Neuronal stem cell (in vitro differentiated cells): ENCODE data around the gene MATR3.

ENCODE experiments used
- DNase-seq: peaks from one replicate; pipeline ENCODE4 v3.0.0-alpha.2; 2013; ENCODE audit warnings: low spot score
- H2AFZ ChIP-seq: one replicate; pipeline ENCODE4 v1.6.1; 2013; ENCODE audit warnings: mild to moderate bottlenecking, low read length, inconsistent platforms
- H2AK5ac ChIP-seq: 2 replicates; pipeline ENCODE4 v1.6.1; 2013; ENCODE audit warnings: low read depth, mild to moderate bottlenecking, inconsistent platforms, low read length, moderate library complexity, mixed read lengths
- H2BK120ac ChIP-seq: 2 replicates; pipeline ENCODE4 v1.6.1; 2013; ENCODE audit warnings: low read depth, mild to moderate bottlenecking, inconsistent platforms, low read length, moderate library complexity, mixed read lengths
- H2BK12ac ChIP-seq: one replicate; pipeline ENCODE4 v1.6.1; 2013; ENCODE audit warnings: low read length, inconsistent platforms
- H2BK15ac ChIP-seq: 2 replicates; pipeline ENCODE4 v1.6.1; 2013; ENCODE audit warnings: mild to moderate bottlenecking, low read length, inconsistent platforms, mixed read lengths
- H2BK5ac ChIP-seq: one replicate; pipeline ENCODE4 v1.6.1; 2013; ENCODE audit warnings: inconsistent platforms, mild to moderate bottlenecking, low read length, moderate library complexity
- H3K14ac ChIP-seq: one replicate; pipeline ENCODE4 v1.6.1; 2013; ENCODE audit warnings: low read length, inconsistent platforms
- H3K18ac ChIP-seq: 2 replicates; pipeline ENCODE4 v1.6.1; 2013; ENCODE audit warnings: low read length, inconsistent platforms
- H3K23ac ChIP-seq: 2 replicates; pipeline ENCODE4 v1.6.1; 2013; ENCODE audit warnings: low read depth, mild to moderate bottlenecking, mixed read lengths, low read length, inconsistent platforms; ENCODE audit not compliant: poor library complexity
- H3K27ac ChIP-seq: replicated peaks from 3 replicates; pipeline ENCODE4 v1.5.1; 2013; ENCODE audit warnings: low read length, inconsistent platforms
- H3K27me3 ChIP-seq, 3 experiments: 2 replicates each; pipeline ENCODE4 v1.6.1; 2013; ENCODE audit warnings: low read length in 3 of 3, mild to moderate bottlenecking in 2 of 3, inconsistent platforms in 1 of 3, low read depth in 1 of 3, mixed read lengths in 1 of 3, moderate library complexity in 1 of 3; ENCODE audit not compliant: control insufficient read depth in 3 of 3, insufficient read depth in 3 of 3
- H3K36me3 ChIP-seq, 2 donors: replicated peaks in 1 of 2; 2 replicates each; pipeline ENCODE4 v1.6.1; 2013; ENCODE audit warnings: low read length in 2 of 2; ENCODE audit not compliant: control insufficient read depth in 2 of 2, insufficient read depth in 2 of 2
- H3K4ac ChIP-seq: 2 replicates; pipeline ENCODE4 v1.6.1; 2013; ENCODE audit warnings: inconsistent platforms, mild to moderate bottlenecking, low read length, moderate library complexity
- H3K4me1 ChIP-seq, 2 donors: 1 replicate in 1 of 2; 2 replicates in 1 of 2; pipeline ENCODE4 v1.6.1; 2013; ENCODE audit warnings: low read length in 2 of 2, low read depth in 1 of 2; ENCODE audit not compliant: control insufficient read depth in 2 of 2, insufficient read depth in 1 of 2
- H3K4me2 ChIP-seq: one replicate; pipeline ENCODE4 v1.6.1; 2013; ENCODE audit warnings: mild to moderate bottlenecking, low read length, inconsistent platforms; ENCODE audit not compliant: insufficient read depth, poor library complexity, severe bottlenecking
- H3K4me3 ChIP-seq, 2 donors: 2 replicates each; pipeline ENCODE4 v1.5.1; 2013; ENCODE audit warnings: low read length in 2 of 2, mild to moderate bottlenecking in 2 of 2, inconsistent platforms in 1 of 2, moderate library complexity in 1 of 2
- H3K79me1 ChIP-seq: one replicate; pipeline ENCODE4 v1.6.1; 2013; ENCODE audit warnings: low read depth, mild to moderate bottlenecking, inconsistent platforms, low read length, moderate library complexity
- H3K9ac ChIP-seq: one replicate; pipeline ENCODE4 v1.6.1; 2013; ENCODE audit warnings: mild to moderate bottlenecking, low read depth, low read length, inconsistent platforms; ENCODE audit not compliant: poor library complexity
- H3K9me3 ChIP-seq, 2 donors: replicated peaks in 1 of 2; 2 replicates each; pipeline versions ENCODE3 to v1.6.1; 2013; ENCODE audit warnings: low read length in 2 of 2, mild to moderate bottlenecking in 2 of 2, inconsistent platforms in 1 of 2, low read depth in 1 of 2, mixed read lengths in 1 of 2, moderate library complexity in 1 of 2; ENCODE audit not compliant: control insufficient read depth in 2 of 2, insufficient read depth in 1 of 2
- H4K8ac ChIP-seq: one replicate; pipeline ENCODE4 v1.6.1; 2013; ENCODE audit warnings: low read depth, mild to moderate bottlenecking, inconsistent platforms, low read length, moderate library complexity
- H4K91ac ChIP-seq: one replicate; pipeline ENCODE4 v1.6.1; 2013; ENCODE audit warnings: low read length, low read depth, mild to moderate bottlenecking, inconsistent platforms; ENCODE audit not compliant: poor library complexity
- WGBS, 2 donors: extraction: QIAGEN DNeasy Blood & Tissue Kit; methylation state at CpG; one replicate each; pipeline ENCODE4 v1.1.7; 2013; ENCODE audit warnings: missing lambda C conversion rate in 2 of 2, mixed read lengths in 1 of 2; ENCODE audit not compliant: insufficient read length in 2 of 2, insufficient replicate concordance in 1 of 2; ENCODE audit errors: extremely low coverage in 2 of 2; 5-methylcytosine and 5-hydroxymethylcytosine counted together

MATR3 gene

DNA sequence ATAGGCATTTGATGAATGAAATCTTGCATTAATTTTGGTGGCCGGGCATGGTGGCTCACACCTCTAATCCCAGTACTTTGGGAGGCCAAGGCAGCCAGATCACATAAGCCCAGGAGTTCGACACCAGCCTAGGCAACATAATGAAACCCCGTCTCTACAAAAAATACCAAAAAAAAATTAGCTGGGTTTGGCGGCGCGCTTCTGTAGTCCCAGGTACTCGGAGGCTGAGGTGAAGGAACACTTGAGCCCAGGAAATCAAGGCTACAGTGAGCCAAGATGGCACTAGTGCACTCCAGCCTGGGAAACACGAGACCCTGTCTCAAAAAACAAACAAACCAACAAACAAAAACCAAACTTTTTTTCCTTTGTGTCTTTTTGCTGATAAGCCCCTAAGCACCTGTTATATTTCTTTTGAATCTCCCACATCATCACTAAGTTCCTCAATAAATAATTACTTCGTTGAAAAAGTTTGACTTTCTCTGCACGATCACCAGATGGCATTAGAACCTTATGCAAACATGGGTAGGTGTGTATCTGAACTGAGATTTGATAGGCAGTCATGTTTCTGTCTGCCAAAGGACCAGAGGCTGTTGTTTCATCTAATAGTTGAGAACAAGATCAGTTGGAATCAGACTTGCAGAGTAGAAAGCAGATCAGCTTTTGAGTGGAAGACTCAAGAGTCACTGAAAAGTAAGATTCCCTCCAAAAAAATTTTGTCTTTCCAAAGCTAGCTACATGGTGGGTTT lies 5.5 kb upstream of the MATR3 start:
- no CpG with 5 or more reads among the region's 10 CpGs for WGBS, 2 donors
- Histone ChIP-seq H3K9me3 (no peaks in the 10 kb centered on the region), H2BK12ac (no peak overlapping the region), H2BK120ac (no peak overlapping the region), H4K91ac (no peak overlapping the region), H3K27ac (no peak overlapping the region), H2AK5ac (no peak overlapping the region), H3K14ac (no peak overlapping the region), H2BK5ac (no peak overlapping the region), H2BK15ac (no peak overlapping the region), H3K27me3 (no peaks in the 10 kb centered on the region), H3K4ac (no peak overlapping the region), H3K4me1 (no peaks in the 10 kb centered on the region), H3K23ac (no peak overlapping the region), H2AFZ (no peak overlapping the region), H3K4me3 (no peak overlapping the region), H3K18ac (no peak overlapping the region), H3K79me1 (peaks cover 2% of the 10 kb centered on the region), H3K36me3 (peaks cover 16 to 40% of the 10 kb centered on the region in 2 donors), H4K8ac (peak overlapping the region; percentile 43), H3K4me2 (no peak overlapping the region), H3K9ac (no peak overlapping the region)
- DNase-seq = no peak

DNA sequence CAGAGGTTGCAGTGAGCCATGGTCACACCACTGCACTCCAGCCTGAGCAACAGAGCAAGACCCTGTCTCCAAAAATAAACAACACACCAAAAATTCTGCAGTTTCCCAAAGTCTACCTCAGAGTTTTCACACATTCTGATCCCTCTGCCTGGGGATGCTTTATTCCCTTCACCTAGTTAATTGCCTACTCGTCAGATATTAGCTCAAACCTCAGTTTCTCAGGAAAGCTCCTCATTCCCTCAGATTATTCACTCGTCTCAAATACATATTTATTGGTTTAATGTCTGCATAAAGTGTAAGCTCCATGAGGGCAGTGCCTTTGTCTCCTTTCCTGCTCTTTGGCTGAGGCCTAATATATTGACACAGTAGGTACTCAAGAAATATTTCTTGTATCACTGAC lies 2.5 kb upstream of the MATR3 start:
- peaks cover 0 to under 1% of the 10 kb centered on the region in 2 donors for H3K4me1 ChIP-seq
- H2BK15ac ChIP-seq = no peak overlapping the region
- peaks cover 3 to 22% of the 10 kb centered on the region in 2 donors for H3K36me3 ChIP-seq
- no peak overlapping the region for H3K18ac ChIP-seq
- no peak overlapping the region for H3K4me2 ChIP-seq
- no peak overlapping the region for H2AFZ ChIP-seq
- H3K23ac ChIP-seq = no peak overlapping the region
- H4K8ac ChIP-seq = no peak overlapping the region
- H3K4me3 ChIP-seq = no peak overlapping the region
- H3K9me3 ChIP-seq = no peaks in the 10 kb centered on the region
- no peak overlapping the region for H3K14ac ChIP-seq
- no peak overlapping the region for H2BK5ac ChIP-seq
- H3K9ac ChIP-seq = no peak overlapping the region
- no peak overlapping the region for H3K27ac ChIP-seq
- peaks cover 2% of the 10 kb centered on the region for H3K79me1 ChIP-seq
- WGBS, 2 donors = no CpG with 5 or more reads among the region's 2 CpGs
- no peak overlapping the region for H2BK120ac ChIP-seq
- no peak overlapping the region for H3K4ac ChIP-seq
- no peak overlapping the region for H2AK5ac ChIP-seq
- no peaks in the 10 kb centered on the region for H3K27me3 ChIP-seq
- DNase-seq = no peak
- H2BK12ac ChIP-seq = no peak overlapping the region
- H4K91ac ChIP-seq = no peak overlapping the region

DNA sequence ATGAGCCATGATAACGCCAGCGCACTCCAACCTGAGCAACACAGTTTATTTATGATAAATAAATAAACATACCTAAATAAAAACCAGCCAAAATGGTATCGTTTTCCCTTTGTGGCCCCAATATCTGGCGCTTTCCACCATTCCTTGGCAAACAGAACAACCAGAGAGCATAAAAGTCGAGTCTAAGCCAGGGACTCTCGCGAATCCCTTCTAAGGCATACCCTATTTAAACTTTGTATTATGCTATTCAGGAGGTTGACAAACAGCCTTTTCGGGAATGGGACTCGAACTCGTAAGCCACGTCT lies 386 bp upstream of the MATR3 start:
- no peak overlapping the region for H3K9ac ChIP-seq
- peak overlapping the region; percentile 12 for H3K4me2 ChIP-seq
- H3K4ac ChIP-seq = no peak overlapping the region
- H3K4me1 ChIP-seq = peaks cover 2 to 5% of the 10 kb centered on the region in 2 donors
- H4K8ac ChIP-seq = no peak overlapping the region
- H2BK120ac ChIP-seq = no peak overlapping the region
- H3K23ac ChIP-seq = no peak overlapping the region
- DNase-seq = no peak
- H3K27ac ChIP-seq = peak overlapping the region; percentile 29
- no peak overlapping the region for H2BK5ac ChIP-seq
- H3K27me3 ChIP-seq = no peaks in the 10 kb centered on the region
- no peaks in the 10 kb centered on the region for H3K9me3 ChIP-seq
- H2BK15ac ChIP-seq = no peak overlapping the region
- peak overlapping the region; percentile 96 for H2AK5ac ChIP-seq
- H3K79me1 ChIP-seq = no peaks in the 10 kb centered on the region
- peaks cover 0 to 25% of the 10 kb centered on the region in 2 donors for H3K36me3 ChIP-seq
- WGBS, 2 donors = no CpG with 5 or more reads among the region's 11 CpGs
- no peak overlapping the region for H2BK12ac ChIP-seq
- no peak overlapping the region for H3K14ac ChIP-seq
- H4K91ac ChIP-seq = no peak overlapping the region
- H3K18ac ChIP-seq = no peak overlapping the region
- peak overlapping the region; percentile 54 for H2AFZ ChIP-seq
- H3K4me3 ChIP-seq = peak overlapping the region in 1 of 2 donors; percentile 75

- Histone ChIP-seq H3K36me3 (peaks cover 1 to 38% of the 10 kb centered on the region in 2 donors), H3K23ac (no peak overlapping the region), H2AK5ac (peak overlapping the region; percentile 99), H2BK15ac (no peak overlapping the region), H3K27me3 (no peaks in the 10 kb centered on the region), H3K79me1 (no peaks in the 10 kb centered on the region), H3K9me3 (no peaks in the 10 kb centered on the region), H3K9ac (peak overlapping the region; percentile 86), H2BK5ac (peak overlapping the region; percentile 99), H3K4me2 (peak overlapping the region; percentile 37), H3K14ac (no peak overlapping the region), H3K4me3 (peak overlapping the region; percentile 75 to 98), H3K4ac (no peak overlapping the region), H2BK12ac (no peak overlapping the region), H2AFZ (peak overlapping the region; percentile 83), H3K18ac (peak overlapping the region; percentile 99), H2BK120ac (no peak overlapping the region), H4K91ac (no peak overlapping the region), H4K8ac (no peak overlapping the region), H3K27ac (peak overlapping the region; percentile 98), H3K4me1 (peaks cover 4 to 5% of the 10 kb centered on the region in 2 donors)
- WGBS, 2 donors = no CpG with 5 or more reads among the region's 48 CpGs
- peak; percentile 82 for DNase-seq
These were observed 1.0 kb downstream of the MATR3 start for GRCh38 chr5:139294374-139295165.
